ENCODE measurements around the gene OPRM1.

- no peak for TF ChIP-seq CTCF (IDR thresholded peaks at IDR 0.05)
- no peak for TF ChIP-seq POLR2A (IDR thresholded peaks at IDR 0.05)
Measured at GRCh38 chr6:154053141-154053540, 14.1 kb downstream of the OPRM1 start.
